IMR-90 (cell line): ENCODE data around the gene SPDEF. TPM values are rescaled to one million over a fixed set of nuclear protein-coding genes. Genes with fewer than 3 reads are reported as not detected.

Experiments used
- ATAC-seq: fragments of 200-7000 bp; cut with Tn5 transposase; 2 replicates; pipeline ENCODE4 v1.9.1; 2020; ENCODE audit warnings: low read depth, mild to moderate bottlenecking, moderate library complexity
- BruUV-seq: library from RNA; stranded (reverse); fragments of 400-500 nt; replicated peaks from 2 replicates; lab custom pipeline; 2021; lab: Mats Ljungman, UMichigan
- CTCF ChIA-PET: fragments of 300-600 bp; formaldehyde crosslinking; extraction: SDS; loops from one replicate; lab custom pipeline; 2021; ENCODE audit warnings: antibody characterized with exemption; lab: Yijun Ruan, JAX
- POLR2A ChIA-PET: fragments of 300-600 bp; sonication (Branson Sonifier 250); formaldehyde crosslinking; loops from one replicate; lab custom pipeline; 2022; ENCODE audit warnings: antibody characterized with exemption; ENCODE audit not compliant: unreplicated experiment; lab: Charles Lee
- DNase-seq: peaks from one replicate; pipeline ENCODE4 v3.0.0; 2013
- H2AFZ ChIP-seq: replicated peaks from 2 replicates; pipeline ENCODE3; 2013; ENCODE audit warnings: low read length, mild to moderate bottlenecking; ENCODE audit not compliant: poor library complexity
- H2AK5ac ChIP-seq: 2 replicates; pipeline ENCODE4 v1.6.1; 2013; ENCODE audit warnings: low read depth, low read length, inconsistent platforms
- H2AK9ac ChIP-seq: replicated peaks from 2 replicates; pipeline ENCODE3; 2013; ENCODE audit warnings: mild to moderate bottlenecking, low read depth, low read length, moderate library complexity; ENCODE audit not compliant: poor library complexity
- H2BK120ac ChIP-seq: 2 replicates; pipeline ENCODE4 v1.6.1; 2013; ENCODE audit warnings: low read depth, low read length, inconsistent platforms
- H2BK15ac ChIP-seq: 3 replicates; pipeline ENCODE4 v1.6.1; 2013; ENCODE audit warnings: low read depth, low read length, inconsistent platforms
- H2BK20ac ChIP-seq: 2 replicates; pipeline ENCODE4 v1.6.1; 2013; ENCODE audit warnings: low read depth, mild to moderate bottlenecking, inconsistent platforms, low read length, moderate library complexity
- H2BK5ac ChIP-seq: 2 replicates; pipeline ENCODE4 v1.6.1; 2013; ENCODE audit warnings: mild to moderate bottlenecking, low read depth, low read length, inconsistent platforms; ENCODE audit not compliant: poor library complexity, severe bottlenecking
- H3K14ac ChIP-seq: replicated peaks from 2 replicates; pipeline ENCODE4 v1.6.1; 2013; ENCODE audit warnings: low read depth, low read length, inconsistent platforms
- H3K18ac ChIP-seq: 2 replicates; pipeline ENCODE4 v1.6.1; 2013; ENCODE audit warnings: low read depth, low read length, control low read depth
- H3K23ac ChIP-seq: 2 replicates; pipeline ENCODE4 v1.6.1; 2013; ENCODE audit warnings: low read depth, low read length, inconsistent platforms
- H3K27ac ChIP-seq: 2 replicates; pipeline ENCODE4 v1.5.1; 2013; ENCODE audit warnings: mild to moderate bottlenecking, control low read depth, low read length; ENCODE audit not compliant: insufficient read depth
- H3K27me3 ChIP-seq: 2 replicates; pipeline ENCODE4 v1.6.1; 2013; ENCODE audit warnings: low read length; ENCODE audit not compliant: control insufficient read depth, insufficient read depth
- H3K36me3 ChIP-seq: 2 replicates; pipeline ENCODE4 v1.6.1; 2013; ENCODE audit warnings: low read length, mixed read lengths; ENCODE audit not compliant: control insufficient read depth, insufficient read depth
- H3K4ac ChIP-seq: 2 replicates; pipeline ENCODE4 v1.6.1; 2013; ENCODE audit warnings: low read depth, low read length, inconsistent platforms
- H3K4me1 ChIP-seq: 2 replicates; pipeline ENCODE4 v1.6.1; 2013; ENCODE audit warnings: low read length, mixed read lengths; ENCODE audit not compliant: control insufficient read depth, insufficient read depth
- H3K4me2 ChIP-seq: 2 replicates; pipeline ENCODE4 v1.6.1; 2013; ENCODE audit warnings: low read depth, mild to moderate bottlenecking, control low read depth, low read length, moderate library complexity
- H3K4me3 ChIP-seq: 2 replicates; pipeline ENCODE4 v1.5.1; 2013; ENCODE audit warnings: low read depth, mild to moderate bottlenecking, control low read depth, low read length, moderate library complexity; ENCODE audit not compliant: insufficient read depth
- H3K56ac ChIP-seq: 2 replicates; pipeline ENCODE4 v1.6.1; 2013; ENCODE audit warnings: low read length, inconsistent platforms; ENCODE audit not compliant: insufficient read depth; ENCODE audit errors: extremely low read depth
- H3K79me1 ChIP-seq, 2 experiments: 2 replicates each; pipeline ENCODE4 v1.6.1; 2013; ENCODE audit warnings: low read length in 2 of 2, inconsistent platforms in 1 of 2, low read depth in 1 of 2
- H3K9ac ChIP-seq: 2 replicates; pipeline ENCODE4 v1.6.1; 2013; ENCODE audit warnings: low read depth, low read length, control low read depth
- H3K9me1 ChIP-seq: 2 replicates; pipeline ENCODE4 v1.6.1; 2013; ENCODE audit warnings: low read length, inconsistent platforms; ENCODE audit not compliant: insufficient read depth
- H3K9me3 ChIP-seq: 2 replicates; pipeline ENCODE4 v1.6.1; 2013; ENCODE audit warnings: low read length; ENCODE audit not compliant: control insufficient read depth, insufficient read depth
- H4K20me1 ChIP-seq: 2 replicates; pipeline ENCODE4 v1.6.1; 2013; ENCODE audit warnings: low read length, inconsistent platforms; ENCODE audit not compliant: insufficient read depth
- H4K5ac ChIP-seq: 2 replicates; pipeline ENCODE4 v1.6.1; 2013; ENCODE audit warnings: mild to moderate bottlenecking, low read depth, low read length, control low read depth
- H4K8ac ChIP-seq, 2 experiments: 2 replicates each; pipeline ENCODE4 v1.6.1; 2013; ENCODE audit warnings: low read depth in 2 of 2, low read length in 2 of 2, control low read depth in 1 of 2, inconsistent platforms in 1 of 2
- H4K91ac ChIP-seq: 2 replicates; pipeline ENCODE4 v1.6.1; 2013; ENCODE audit warnings: low read depth, low read length, inconsistent platforms; ENCODE audit not compliant: insufficient read depth
- BHLHE40 ChIP-seq: fragments of 150-350 bp; IDR thresholded peaks from 2 replicates; pipeline ENCODE4 v1.6.1; 2016; ENCODE audit warnings: mild to moderate bottlenecking, low read depth, low read length
- CEBPB ChIP-seq: IDR thresholded peaks from 2 replicates; pipeline ENCODE4 v1.6.1; 2012; ENCODE audit warnings: low read depth, low read length, improper control_type of control experiment
- CTCF ChIP-seq: conservative IDR thresholded peaks from 2 replicates; pipeline ENCODE4 v1.5.1; 2012; ENCODE audit warnings: mild to moderate bottlenecking, low read depth, low read length, improper control_type of control experiment
- FOS ChIP-seq: fragments of 150-350 bp; IDR thresholded peaks from 2 replicates; pipeline ENCODE4 v1.6.1; 2016; ENCODE audit warnings: low read depth, low read length
- MXI1 ChIP-seq: IDR thresholded peaks from 2 replicates; pipeline ENCODE4 v1.6.1; 2012; ENCODE audit warnings: low read depth, mild to moderate bottlenecking, low read length, moderate library complexity, borderline replicate concordance
- POLR2A ChIP-seq: IDR thresholded peaks from 2 replicates; pipeline ENCODE4 v1.6.1; 2012; ENCODE audit warnings: mild to moderate bottlenecking, low read depth, low read length
- RAD21 ChIP-seq: IDR thresholded peaks from 2 replicates; pipeline ENCODE4 v1.6.1; 2012; ENCODE audit warnings: low read length, improper control_type of control experiment
- RFX5 ChIP-seq: IDR thresholded peaks from 2 replicates; pipeline ENCODE4 v1.8.0; 2012; ENCODE audit warnings: low read depth, mild to moderate bottlenecking, low read length, moderate library complexity
- SMC3 ChIP-seq: fragments of 150-350 bp; IDR thresholded peaks from 2 replicates; pipeline ENCODE4 v1.6.1; 2016; ENCODE audit warnings: low read depth, mild to moderate bottlenecking, antibody characterized with exemption, low read length, moderate library complexity
- WGBS, 2 experiments: methylation state at CpG; one replicate each; pipeline versions ENCODE4 v1.1.5 to v1.1.7; 2013; ENCODE audit warnings: missing lambda C conversion rate in 2 of 2; ENCODE audit not compliant: insufficient read length in 1 of 2; ENCODE audit errors: extremely low coverage in 2 of 2; 5-methylcytosine and 5-hydroxymethylcytosine counted together
- dilution Hi-C: fragments of 300-500 bp; cut with HindIII; formaldehyde crosslinking; loops from one replicate; pipeline ENCODE4 v1.14.3; 2018; ENCODE audit warnings: low sequenced_read_pairs; ENCODE audit not compliant: unreplicated experiment
- in situ Hi-C: fragments of 300-500 bp; cut with MboI; formaldehyde crosslinking; loops from 3 replicates; pipeline ENCODE4 v1.14.3; 2019; ENCODE audit warnings: low sequenced_read_pairs, inconsistent platforms, mixed read lengths
- intact Hi-C: fragments of 100-400 bp; cut with micrococcal nuclease; formaldehyde crosslinking; loops from 2 replicates; pipeline ENCODE4 v1.10.0; 2022
- polyA plus RNA-seq, 3 experiments: library from polyadenylated mRNA; depleted of rRNA; stranded (reverse); fragments of >200 nt; gene quantifications; 2 replicates each; pipeline ENCODE4 v1.2.3, GENCODE V29; 2012; ENCODE audit warnings: low replicate concordance in 1 of 3
- total RNA-seq: library from RNA; depleted of rRNA; stranded (reverse); fragments of >200 nt; gene quantifications from 2 replicates; pipeline ENCODE4 v1.2.3, GENCODE V29; 2012

SPDEF gene
- total and polyA plus RNA-seq, 2 of the 4 experiments (the other 2 are of a cell fraction), result 0.05 TPM; not detected in 1

GRCh38 chr6:34496103-34496685, 59.9 kb downstream of the SPDEF start:
- Histone ChIP-seq H2AK9ac (no peak overlapping the region), H2BK15ac (no peak overlapping the region), H3K36me3 (no peaks in the 10 kb centered on the region), H4K5ac (no peak overlapping the region), H2BK20ac (no peak overlapping the region), H3K9me1 (no peaks in the 10 kb centered on the region), H2BK5ac (no peak overlapping the region), H3K9me3 (peaks cover 8% of the 10 kb centered on the region), H4K91ac (no peak overlapping the region), H3K23ac (no peak overlapping the region), H2BK120ac (no peak overlapping the region), H3K27ac (no peak overlapping the region), H3K4ac (no peak overlapping the region), H3K4me1 (peaks cover 1% of the 10 kb centered on the region; the same call in 1 of the 2 replicates), H2AK5ac (no peak overlapping the region), H3K18ac (no peak overlapping the region), H3K27me3 (peaks cover 9% of the 10 kb centered on the region), H3K56ac (no peak overlapping the region), H2AFZ (no peak overlapping the region), H4K20me1 (no peaks in the 10 kb centered on the region), H3K9ac (no peak overlapping the region), H3K14ac (no peak overlapping the region), H3K79me1 (no peaks in the 10 kb centered on the region), H3K4me3 (no peak overlapping the region), H4K8ac (no peak overlapping the region), H3K4me2 (no peak overlapping the region)
- dilution Hi-C loops, result no loop called here
- intact Hi-C loops, result no loop called here
- ChIA-PET CTCF (interaction anchor here (0.6 kb wide), 1 partner anchor 323 kb away, joined by 3 read pairs; no protein-coding TSS in a partner anchor), POLR2A (no interaction called here)
- in situ Hi-C loops, result no loop called here
- 58% methylated on average over 3 of the region's 9 CpGs; no CpG with 5 or more reads in 1 of the 2 experiments for WGBS, 2 experiments
- TF ChIP-seq CTCF, result no peak
- TF ChIP-seq MXI1, result no peak
- no peak for TF ChIP-seq RFX5
- TF ChIP-seq SMC3, result no peak
- no peak for TF ChIP-seq RAD21
- no peak for TF ChIP-seq POLR2A
- no peak for TF ChIP-seq CEBPB
- no peak for TF ChIP-seq FOS
- TF ChIP-seq BHLHE40, result no peak
- BruUV-seq, result no TSS peak
- ATAC-seq (no peak), DNase-seq (no peak)
